ENCODE results near the gene FPR2. TPM values are rescaled to one million over a fixed set of nuclear protein-coding genes. Genes with fewer than 3 reads are reported as not detected.

FPR2 gene
- not detected in 2 replicates for total RNA-seq

GRCh38 chr19:51760697-51761356, at the start of gene FPR2:
TSS of gene FPR2 (plus strand) at chr19:51761180. CDS start at chr19:51768659, 7,479 bp downstream.

GRCh38 chr19:51751655-51752054, 9.3 kb upstream of the FPR2 start, which contains the start of gene FPR1:
TSS of gene FPR1 (minus strand) at chr19:51751878. CDS start at chr19:51746994, 4,884 bp downstream.

GRCh38 chr19:51794885-51795490, 34.0 kb downstream of the FPR2 start, which contains the start of gene FPR3:
TSS of gene FPR3 (plus strand) at chr19:51795157. CDS start at chr19:51823749, 28,592 bp downstream.

Other genes starting within 250 kb of the FPR2 start
- not detected in 2 replicates for gene SIGLEC6, start 229.5 kb upstream of the FPR2 start, total RNA-seq
- 2.6 and 7.4 TPM in 2 replicates for gene ZNF175, start 189.9 kb upstream of the FPR2 start, total RNA-seq
- not detected in 2 replicates for gene SIGLEC5, start 130.8 kb upstream of the FPR2 start, total RNA-seq
- gene SIGLEC14, start 114.4 kb upstream of the FPR2 start, total RNA-seq = 0.13 TPM in 1 of 2 replicates, not detected in the other
- 4.7 and 8.5 TPM in 2 replicates for gene SPACA6, start 67.8 kb upstream of the FPR2 start, total RNA-seq
- gene HAS1, start 37.2 kb upstream of the FPR2 start, total RNA-seq = not detected in 2 replicates
- gene FPR1, start 9.3 kb upstream of the FPR2 start, total RNA-seq = not detected in 2 replicates
- not detected in 2 replicates for gene FPR3, start 34.0 kb downstream of the FPR2 start, total RNA-seq
- gene ZNF577, start 126.8 kb downstream of the FPR2 start, total RNA-seq = 1.6 and 6.9 TPM in 2 replicates
- 4.4 and 11.0 TPM in 2 replicates for gene ZNF649, start 143.8 kb downstream of the FPR2 start, total RNA-seq
- gene ZNF613, start 166.3 kb downstream of the FPR2 start, total RNA-seq = 5.3 and 14.6 TPM in 2 replicates
- gene ZNF350, start 225.7 kb downstream of the FPR2 start, total RNA-seq = 6.2 and 11.2 TPM in 2 replicates
- 7.9 and 11.8 TPM in 2 replicates for gene ZNF615, start 247.0 kb downstream of the FPR2 start, total RNA-seq

All from bladder microvascular endothelial cell (primary cell).